Endometrial microvascular endothelial cells (primary cell): ENCODE measurements around the gene ERCC4. TPM values are rescaled to one million over a fixed set of nuclear protein-coding genes. Genes with fewer than 3 reads are reported as not detected.

ENCODE experiments used
- in situ Hi-C: cut with HindIII; loops from 2 replicates; pipeline ENCODE4 v1.10.0; 2017; ENCODE audit warnings: low sequenced_read_pairs, low pct_unique_long_range_greater_than_20kb; ENCODE audit errors: inconsistent ontology term
- total RNA-seq: library from RNA; depleted of rRNA; stranded (reverse); fragments of >200 nt; gene quantifications from one replicate; pipeline ENCODE4 v1.2.3, GENCODE V29; 2015; ENCODE audit errors: inconsistent ontology term

Gene ERCC4
- total RNA-seq, 1 donor from 2014 or later = 9.8 TPM

DNA sequence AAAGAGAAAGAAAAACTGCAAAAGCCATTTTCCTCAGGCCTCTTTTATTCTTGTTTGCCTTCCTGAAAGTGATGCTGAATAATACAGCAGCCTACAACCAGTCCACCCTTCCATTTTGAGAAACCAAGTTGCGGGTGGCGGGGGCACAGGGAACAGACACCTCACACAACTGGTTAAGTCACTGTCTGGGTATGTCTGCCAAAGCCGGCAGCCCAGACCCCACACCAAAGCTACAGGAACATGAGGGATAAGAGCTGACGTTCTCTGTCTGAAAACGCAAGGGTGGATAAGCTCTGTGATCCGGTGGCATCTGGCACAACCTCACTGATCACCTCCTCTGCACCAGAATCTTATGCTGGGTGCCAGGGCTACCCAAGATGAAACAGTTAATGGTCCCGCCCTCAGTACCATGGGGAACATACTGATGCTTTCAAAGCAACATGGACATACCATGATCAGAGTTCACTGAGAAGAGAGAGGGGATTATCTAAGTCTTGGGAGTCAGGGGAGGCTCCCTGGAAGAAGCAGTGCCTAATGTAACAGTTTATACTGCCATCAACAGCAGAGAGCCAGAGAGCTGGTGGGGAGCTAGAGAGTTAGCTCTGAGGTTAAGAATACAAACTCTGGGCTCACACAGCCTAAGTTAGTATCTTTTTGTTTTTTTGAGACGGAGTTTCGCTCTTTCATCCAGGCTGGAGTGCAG lies 53.5 kb downstream of the ERCC4 start:
- in situ Hi-C loops = no loop called here

DNA sequence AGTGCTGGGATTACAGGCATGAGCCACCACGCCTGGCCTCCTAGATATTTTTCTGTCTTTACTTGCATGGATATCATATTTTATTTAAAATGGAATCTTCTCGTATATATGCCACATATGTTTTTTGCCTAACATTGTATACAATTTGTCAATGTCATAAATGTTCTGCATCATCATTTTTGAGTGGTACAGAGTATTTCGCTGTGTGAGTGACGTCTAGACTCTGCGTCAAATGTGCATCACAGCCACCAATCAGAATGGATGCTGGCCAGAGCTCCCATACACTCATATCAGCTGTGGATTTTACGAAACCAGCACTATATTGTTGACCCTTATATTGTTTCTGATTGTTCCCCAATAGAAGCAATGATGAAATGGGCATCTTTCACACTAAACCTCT lies 57.2 kb downstream of the ERCC4 start:
- in situ Hi-C loops = no loop called here

DNA sequence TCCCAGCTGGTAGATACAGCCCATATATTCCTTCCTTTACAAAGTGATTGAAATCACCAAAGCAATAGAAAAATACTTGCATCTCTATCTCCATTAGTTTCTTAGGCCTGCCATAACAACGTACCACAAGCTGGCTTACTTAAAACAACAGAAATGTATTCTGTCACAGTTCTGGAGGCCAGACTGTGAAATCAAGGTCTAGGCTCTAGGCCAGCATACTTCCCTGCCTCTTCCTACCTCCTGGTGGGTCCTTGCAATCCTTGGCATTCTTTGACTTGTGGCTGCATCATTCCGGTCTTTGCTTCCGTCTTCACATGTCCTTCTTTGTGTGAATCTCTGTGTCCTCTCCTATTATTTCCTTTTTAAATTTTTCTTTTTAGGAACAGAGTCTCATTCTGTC lies 62.5 kb downstream of the ERCC4 start:
- in situ Hi-C loops = no loop called here

DNA sequence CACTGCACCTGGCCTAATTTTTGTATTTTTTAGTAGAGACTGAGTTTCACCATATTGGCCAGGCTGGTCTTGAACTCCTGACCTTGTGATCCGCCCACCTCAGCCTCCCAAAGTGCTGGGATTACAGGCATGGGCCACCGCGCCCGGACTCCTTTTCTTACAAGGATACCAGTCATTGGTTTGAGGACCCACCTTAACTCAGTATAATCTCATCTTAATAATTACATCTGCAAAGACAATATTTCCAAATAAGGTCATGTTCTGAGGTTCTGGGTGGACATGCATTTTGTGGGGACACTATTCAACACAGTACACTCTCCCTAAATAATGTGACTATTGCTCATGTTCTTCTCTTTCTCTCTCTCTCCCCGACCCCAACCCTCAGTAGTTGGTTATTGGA lies 63.7 kb downstream of the ERCC4 start:
- in situ Hi-C loops = no loop called here

DNA sequence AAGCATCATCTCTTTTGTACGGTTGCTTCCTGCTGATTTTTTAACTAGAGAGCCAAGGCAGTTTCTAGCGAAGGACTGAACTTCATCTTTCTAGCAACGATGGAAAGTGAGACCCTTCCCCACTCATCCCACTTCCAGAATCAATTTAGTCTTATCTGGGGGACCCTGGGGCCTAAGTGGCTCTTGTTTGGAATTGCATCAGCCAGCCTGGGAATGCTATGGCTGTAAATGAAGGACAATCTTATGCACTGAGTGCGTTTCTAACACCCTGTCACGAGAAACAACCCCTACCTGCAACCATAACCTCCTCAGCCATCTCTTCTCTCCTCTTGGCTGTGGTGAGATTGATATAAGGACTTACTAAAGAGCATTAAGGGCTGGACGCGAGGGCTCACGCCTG lies 64.8 kb downstream of the ERCC4 start:
- in situ Hi-C loops = no loop called here

DNA sequence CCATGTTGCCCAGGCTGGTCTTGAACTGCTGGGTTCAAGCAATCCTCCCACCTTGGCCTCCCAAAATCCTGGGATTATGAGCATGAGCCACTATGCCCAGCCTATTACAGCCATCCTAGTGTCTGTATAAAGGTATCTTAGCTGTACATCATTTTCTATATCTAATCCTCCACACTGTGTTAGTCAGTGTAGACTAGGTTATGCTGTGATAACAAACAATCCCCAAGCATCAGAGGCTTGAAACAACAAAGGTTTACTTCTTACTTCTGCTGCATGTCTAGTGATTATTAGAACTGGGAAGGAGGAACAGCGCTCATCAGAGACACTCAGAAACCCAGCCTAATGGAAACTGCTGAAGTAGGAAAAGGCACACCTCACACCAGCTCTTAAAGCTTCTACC lies 68.1 kb downstream of the ERCC4 start:
- in situ Hi-C loops = no loop called here

DNA sequence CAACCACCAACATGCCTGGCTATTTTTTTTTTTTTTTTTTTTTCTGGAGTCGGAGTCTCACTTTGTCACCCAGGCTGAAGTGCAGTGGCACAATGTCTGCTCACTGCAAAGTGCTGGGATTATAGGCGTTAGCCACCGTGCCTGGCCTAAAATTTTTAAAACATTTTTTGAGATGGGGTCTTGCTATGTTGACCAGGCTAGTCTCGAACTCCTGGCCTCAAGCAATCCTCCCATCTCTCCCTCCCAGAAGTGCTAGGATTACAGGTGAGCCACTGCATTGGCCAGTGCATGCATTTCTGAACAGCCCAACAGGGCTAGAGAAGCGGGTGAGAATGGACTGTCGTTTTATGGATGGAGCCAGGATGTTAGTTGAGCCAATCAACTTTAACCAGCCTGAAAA lies 72.4 kb downstream of the ERCC4 start:
- in situ Hi-C loops = no loop called here

DNA sequence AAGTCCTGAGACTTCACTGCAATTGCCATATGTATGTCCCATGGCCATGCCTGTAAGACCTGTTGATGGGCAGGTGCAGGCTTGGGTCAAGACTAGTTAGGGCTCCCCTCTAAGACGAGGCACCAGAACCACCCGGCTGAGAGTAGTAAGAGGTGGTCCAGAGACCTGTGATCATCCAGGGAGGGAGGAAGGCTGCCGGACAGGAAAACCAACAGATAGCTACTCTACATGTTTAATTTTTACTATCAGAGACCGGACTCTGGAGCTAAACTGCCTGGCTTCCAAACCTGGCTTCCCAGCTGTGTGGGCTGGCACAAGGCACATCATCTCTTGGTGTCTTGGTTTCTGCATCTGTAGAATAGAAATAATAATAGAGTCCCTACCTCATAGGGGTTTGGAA lies 73.0 kb downstream of the ERCC4 start:
- in situ Hi-C loops = no loop called here

DNA sequence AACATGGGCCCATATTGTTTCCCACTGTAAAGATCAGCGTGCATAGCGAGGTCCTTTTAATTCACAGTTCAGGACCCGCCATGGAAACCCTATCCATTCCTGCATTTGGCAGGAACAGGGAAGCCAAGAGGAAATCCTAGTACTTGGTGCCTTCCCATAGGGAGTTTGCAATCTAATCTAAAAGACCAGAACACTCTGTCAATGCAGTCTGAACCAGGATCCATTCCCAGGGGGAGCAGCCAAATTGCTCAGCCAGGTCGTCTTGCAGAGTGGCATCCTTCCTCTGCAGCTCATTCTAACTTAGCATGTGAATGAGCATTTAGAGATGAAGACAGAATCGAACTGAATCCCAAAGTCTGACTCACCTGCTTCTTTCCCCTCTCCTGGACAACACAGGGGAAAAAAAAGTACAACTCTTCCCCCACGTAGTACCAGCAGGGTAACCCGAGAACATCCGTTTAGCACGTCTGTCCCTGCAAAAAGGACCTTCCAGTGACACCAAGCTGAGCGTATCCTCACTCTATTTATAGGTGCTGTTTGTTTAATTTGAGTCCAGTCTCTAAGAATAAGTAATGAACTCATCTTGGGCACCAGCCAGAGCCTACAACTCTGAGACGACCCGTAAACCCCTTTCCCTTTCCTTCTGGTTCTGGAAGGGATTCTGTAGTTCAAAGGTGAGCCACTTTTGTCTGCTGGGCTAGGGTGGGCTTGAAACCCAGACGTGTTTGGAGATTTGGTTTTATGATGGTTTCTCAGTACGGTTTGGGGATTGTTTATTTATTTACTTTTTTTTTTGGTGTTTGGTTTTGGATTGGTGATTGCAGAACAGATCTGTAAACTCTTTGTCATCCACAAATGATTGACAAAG lies 74.5 kb downstream of the ERCC4 start:
- in situ Hi-C loops = no loop called here

DNA sequence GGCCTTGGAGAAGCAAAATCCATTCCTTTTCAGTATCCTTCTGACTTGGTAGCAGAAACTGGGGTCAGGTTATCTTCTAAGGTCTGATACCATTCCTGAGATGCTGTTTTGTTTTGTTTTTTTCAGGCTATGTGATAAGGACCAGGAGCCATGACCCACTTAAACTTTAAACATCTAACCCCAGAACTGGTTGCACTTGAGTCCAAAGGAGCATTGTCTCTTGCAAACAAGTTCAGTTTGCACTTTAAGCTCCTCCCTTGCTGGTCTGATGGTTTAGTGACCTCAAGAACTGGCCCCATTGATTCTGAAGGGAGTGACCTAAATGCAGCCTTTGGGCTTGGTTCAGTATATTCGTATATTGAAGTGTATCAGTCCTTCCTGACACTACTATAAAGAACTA lies 75.2 kb downstream of the ERCC4 start:
- in situ Hi-C loops = no loop called here

DNA sequence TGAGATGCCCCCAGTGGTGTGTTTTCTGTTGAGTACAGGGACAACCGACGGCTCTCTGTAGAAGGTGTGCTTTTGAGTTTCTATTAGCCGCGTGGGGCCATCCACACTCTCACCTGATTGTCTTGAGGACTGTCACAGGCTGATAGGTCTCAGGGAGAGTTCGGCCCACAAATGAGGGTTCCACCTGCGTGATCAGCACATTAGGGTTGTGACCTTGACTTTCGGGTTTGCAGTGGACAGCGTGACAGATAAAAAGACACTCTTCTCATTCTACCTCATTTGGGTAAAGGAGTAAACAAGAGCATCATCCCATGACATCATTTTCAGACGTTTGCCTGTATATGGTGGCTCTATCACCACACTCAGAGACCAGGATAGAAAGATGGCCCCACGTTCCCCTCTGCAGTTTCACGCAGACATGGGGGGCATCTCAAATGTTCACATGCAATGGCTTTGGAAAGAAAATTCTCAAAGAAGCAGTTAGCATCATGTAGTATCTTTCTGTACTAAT lies 76.9 kb downstream of the ERCC4 start:
- in situ Hi-C loops = no loop called here

DNA sequence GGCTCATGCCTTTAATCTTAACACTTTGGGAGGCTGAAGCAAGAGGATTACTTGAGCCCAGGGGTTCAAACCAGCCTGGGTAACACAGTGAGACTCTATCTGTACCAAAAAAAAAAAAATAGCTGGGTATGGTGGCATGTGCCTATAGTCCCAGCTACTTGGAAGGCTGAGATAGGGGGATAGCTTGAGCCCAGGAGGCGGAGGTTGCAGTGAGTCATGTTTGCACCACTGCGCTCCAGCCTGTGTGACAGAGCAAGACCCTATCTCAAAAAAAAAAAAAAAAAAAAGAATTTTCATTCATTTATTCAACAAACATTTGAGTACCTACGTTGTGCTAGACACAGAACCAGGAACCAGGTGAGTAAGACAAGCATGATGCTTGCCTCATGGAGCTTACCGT lies 77.6 kb downstream of the ERCC4 start:
- in situ Hi-C loops = no loop called here

DNA sequence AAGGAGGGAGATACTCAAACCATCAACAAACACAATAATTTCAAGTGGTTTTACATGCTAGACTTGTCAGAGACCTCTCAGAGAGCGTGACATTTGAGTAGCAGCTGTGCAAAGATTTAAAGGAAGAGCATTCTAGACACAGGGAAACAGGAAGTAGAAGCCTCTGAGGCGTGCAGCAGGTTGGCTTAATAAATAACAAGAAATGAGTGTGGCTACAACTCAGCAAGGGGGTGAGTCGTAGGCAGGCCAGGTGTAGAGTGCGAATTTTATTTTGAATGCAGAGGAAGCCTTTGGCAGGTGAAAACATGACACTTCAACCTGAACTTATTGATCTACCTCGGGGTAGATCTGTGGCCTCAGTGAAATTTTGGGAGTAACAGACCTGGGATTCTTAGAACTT lies 78.0 kb downstream of the ERCC4 start:
- in situ Hi-C loops = no loop called here

DNA sequence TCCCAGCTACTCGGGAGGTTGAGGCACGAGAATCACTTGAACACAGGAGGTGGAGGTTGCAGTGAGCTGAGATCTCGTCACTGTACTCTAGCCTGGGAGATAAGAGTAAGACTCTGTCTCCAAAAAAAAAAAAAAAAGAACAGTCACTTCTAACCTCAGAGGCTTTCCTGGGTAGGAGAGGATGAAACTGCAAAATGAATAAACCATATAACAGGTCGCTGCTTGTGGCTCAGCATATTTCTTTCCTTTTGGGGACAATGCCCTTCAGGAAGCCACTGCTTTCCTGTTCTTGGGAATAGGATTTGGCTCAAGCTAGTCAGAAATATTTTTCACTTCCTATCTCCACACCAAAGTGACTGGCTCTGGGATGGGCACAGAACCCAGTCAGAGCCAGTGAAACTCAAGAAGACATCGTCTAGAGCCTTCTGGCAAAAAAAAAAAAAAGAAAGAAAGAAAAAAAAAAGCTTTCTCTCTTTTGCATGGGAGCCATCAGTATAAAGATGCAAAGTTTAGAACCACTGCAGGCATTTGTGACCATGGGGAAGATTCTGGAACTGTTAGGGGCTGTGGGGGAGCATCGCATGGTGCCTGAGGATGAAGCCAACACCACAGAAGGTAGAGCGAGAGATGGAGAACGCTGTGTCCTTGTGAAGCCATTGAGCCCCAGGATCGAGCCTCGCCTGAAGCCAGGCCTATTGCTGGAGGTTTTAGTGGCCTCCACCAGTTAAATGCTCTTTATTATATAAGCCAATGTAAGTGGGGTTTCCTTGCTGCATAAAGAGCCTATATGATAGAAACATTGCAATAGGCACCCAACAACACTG lies 79.3 kb downstream of the ERCC4 start:
- in situ Hi-C loops = no loop called here

DNA sequence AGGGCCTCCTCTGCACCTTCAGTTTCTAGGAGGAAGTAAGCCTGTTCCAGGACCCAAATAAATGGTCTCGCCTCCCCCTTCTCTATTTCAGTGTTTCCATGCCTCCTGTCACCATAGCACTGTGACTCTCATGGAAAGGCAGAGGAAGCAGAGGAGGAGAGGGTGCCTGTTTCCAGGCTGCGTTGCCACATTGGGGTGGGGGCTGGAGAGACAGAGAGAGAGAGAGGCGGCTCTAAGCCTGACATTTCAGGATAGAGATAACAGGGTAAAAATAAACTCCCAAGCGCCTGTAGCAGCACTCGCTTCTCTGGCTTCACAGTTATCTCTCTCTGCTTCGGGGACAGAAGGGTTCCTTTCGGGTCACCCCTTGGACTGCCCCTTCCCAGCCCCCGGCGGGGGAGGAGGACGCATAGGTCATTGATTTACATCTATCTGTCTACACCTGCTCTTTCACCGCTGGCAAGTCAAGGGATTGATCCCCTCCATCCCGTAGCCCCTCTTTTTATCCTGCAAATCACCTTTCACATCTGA lies 80.0 kb downstream of the ERCC4 start:
- in situ Hi-C loops = loop anchor here (25.0 kb wide), 1 partner anchor 187 kb away; no protein-coding TSS in a partner anchor

DNA sequence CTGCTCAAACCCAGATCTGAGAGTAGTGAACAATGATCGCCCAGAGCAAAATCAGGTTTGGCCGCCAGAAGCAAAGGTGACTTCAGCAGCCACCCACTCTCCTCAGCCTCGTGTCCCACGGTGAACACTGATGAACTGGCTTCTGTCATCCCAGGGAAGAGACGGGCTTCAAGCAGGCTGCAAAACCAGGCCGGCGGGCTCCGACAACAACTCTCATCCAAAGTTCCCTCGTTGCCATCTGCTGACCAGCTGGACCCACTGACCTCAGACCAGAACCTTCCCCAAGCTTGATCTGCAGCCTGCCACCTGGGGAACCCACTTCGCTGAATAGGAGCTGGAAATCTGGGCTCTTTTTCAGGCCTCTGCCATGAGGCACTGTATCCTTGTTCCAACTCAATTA lies 81.6 kb downstream of the ERCC4 start:
- in situ Hi-C loops = loop anchor here (25.0 kb wide), 1 partner anchor 186 kb away; no protein-coding TSS in a partner anchor
